HepG2 (cell line): Measurements from ENCODE around the gene DDAH2. TPM values are rescaled to one million over a fixed set of nuclear protein-coding genes. Genes with fewer than 3 reads are reported as not detected.
A peak's percentile ranks its signal among the peaks of the same experiment; 100 is the strongest.

Experiments used
- ELF3 ChIP-seq: IDR thresholded peaks from 2 replicates; pipeline ENCODE4 v1.6.1; 2016; ENCODE audit warnings: missing genetic modification reagents, missing compliant biosample characterization
- GLI4 ChIP-seq: sonication (generic); formaldehyde crosslinking; IDR thresholded peaks from 2 replicates; pipeline ENCODE4 v1.5.1; 2020; ENCODE audit warnings: missing genetic modification reagents, mild to moderate bottlenecking, moderate library complexity, borderline replicate concordance
- IKZF4 ChIP-seq: sonication (generic); formaldehyde crosslinking; IDR thresholded peaks from 2 replicates; pipeline ENCODE4 v1.5.1; 2020; ENCODE audit warnings: borderline replicate concordance, mild to moderate bottlenecking, low read depth, missing genetic modification reagents; ENCODE audit errors: not compliant biosample characterization
- MEIS1 ChIP-seq: sonication (generic); formaldehyde crosslinking; IDR thresholded peaks from 2 replicates; pipeline ENCODE4 v1.9.0; 2021; ENCODE audit warnings: mild to moderate bottlenecking, missing genetic modification reagents, moderate library complexity, borderline replicate concordance
- PAX8 ChIP-seq: sonication (generic); formaldehyde crosslinking; IDR thresholded peaks from 2 replicates; pipeline ENCODE4 v1.8.0; 2022; ENCODE audit warnings: mild to moderate bottlenecking, missing genetic modification reagents, borderline replicate concordance
- PHB2 ChIP-seq: fragments of 450-650 bp; IDR thresholded peaks from 2 replicates; pipeline ENCODE4 v1.6.1; 2018; ENCODE audit not compliant: partially characterized antibody
- REL ChIP-seq: sonication (generic); formaldehyde crosslinking; conservative IDR thresholded peaks from 2 replicates; pipeline ENCODE4 v1.8.0; 2022; ENCODE audit warnings: mild to moderate bottlenecking, missing genetic modification reagents, moderate library complexity
- SOX5 ChIP-seq: IDR thresholded peaks from 2 replicates; pipeline ENCODE4 v1.6.1; 2016; ENCODE audit warnings: borderline replicate concordance
- SP4 ChIP-seq: sonication (generic); formaldehyde crosslinking; IDR thresholded peaks from 2 replicates; pipeline ENCODE4 v1.8.1; 2023; ENCODE audit warnings: mild to moderate bottlenecking, missing genetic modification reagents
- SRF ChIP-seq: IDR thresholded peaks from 2 replicates; pipeline ENCODE4 v1.6.1; 2011; ENCODE audit warnings: mild to moderate bottlenecking, low read depth, low read length, moderate library complexity
- TOPORS ChIP-seq: sonication (generic); formaldehyde crosslinking; IDR thresholded peaks from 2 replicates; pipeline ENCODE4 v1.8.0; 2023; ENCODE audit warnings: mild to moderate bottlenecking, missing genetic modification reagents
- ZNF317 ChIP-seq: sonication (generic); formaldehyde crosslinking; IDR thresholded peaks from 2 replicates; pipeline ENCODE4 v1.5.0; 2020; ENCODE audit warnings: mild to moderate bottlenecking, missing genetic modification reagents
- ZNF431 ChIP-seq: sonication (generic); formaldehyde crosslinking; IDR thresholded peaks from 2 replicates; pipeline ENCODE4 v1.9.0; 2022; ENCODE audit warnings: missing genetic modification reagents, low read depth, mild to moderate bottlenecking, borderline replicate concordance
- ZNF543 ChIP-seq: sonication (generic); formaldehyde crosslinking; IDR thresholded peaks from 2 replicates; pipeline ENCODE4 v1.4.0; 2020; ENCODE audit warnings: mild to moderate bottlenecking, missing genetic modification reagents
- ZNF550 ChIP-seq: sonication (generic); formaldehyde crosslinking; IDR thresholded peaks from 2 replicates; pipeline ENCODE4 v1.4.0; 2020; ENCODE audit warnings: mild to moderate bottlenecking, missing genetic modification reagents, borderline replicate concordance
- ZNF766 ChIP-seq: sonication (generic); formaldehyde crosslinking; IDR thresholded peaks from 2 replicates; pipeline ENCODE4 v1.5.0; 2020; ENCODE audit warnings: missing genetic modification reagents, borderline replicate concordance
- ZNF776 ChIP-seq: sonication (generic); formaldehyde crosslinking; IDR thresholded peaks from 2 replicates; pipeline ENCODE4 v1.4.0; 2020; ENCODE audit warnings: mild to moderate bottlenecking, missing genetic modification reagents
- ZNF878 ChIP-seq: sonication (generic); formaldehyde crosslinking; IDR thresholded peaks from 2 replicates; pipeline ENCODE4 v1.8.1; 2023; ENCODE audit warnings: mild to moderate bottlenecking, missing genetic modification reagents, moderate library complexity
- polyA plus RNA-seq, 8 experiments: library from polyadenylated mRNA; depleted of rRNA in 3 of 8; stranded (reverse) in 7 of 8; unstranded in 1 of 8; fragments of >200 nt; fragmentation: Illumina TruSeq in 4 of 8; extraction: Trizol in 4 of 8; gene quantifications; 2 replicates each; pipeline versions ENCODE4 v1.2.1 to v1.2.3, GENCODE V29; 2011 to 2016; ENCODE audit warnings: low read depth in 4 of 8, missing spikeins in 1 of 8, mixed read lengths in 1 of 8; ENCODE audit not compliant: insufficient read depth in 1 of 8
- total RNA-seq, 5 experiments: library from RNA; depleted of rRNA; stranded (reverse); fragments of >200 nt; fragmentation: Illumina TruSeq; extraction: Trizol; gene quantifications; 2 replicates each; pipeline ENCODE4 v1.2.3, GENCODE V29; 2016; ENCODE audit warnings: low read depth in 1 of 5
- TF ChIP-seq, protein P1 (sequence below): sonication (generic); formaldehyde crosslinking; IDR thresholded peaks from 2 replicates; pipeline ENCODE4 v1.8.1; 2023; ENCODE audit warnings: mild to moderate bottlenecking, missing genetic modification reagents
- TF ChIP-seq, protein P2 (sequence below): sonication (generic); formaldehyde crosslinking; IDR thresholded peaks from 2 replicates; pipeline ENCODE4 v1.8.1; 2023; ENCODE audit warnings: mild to moderate bottlenecking, missing genetic modification reagents
- TF ChIP-seq, protein P3 (sequence below): IDR thresholded peaks from 2 replicates; pipeline ENCODE4 v1.6.1; 2016; ENCODE audit warnings: mild to moderate bottlenecking
- TF ChIP-seq, protein P4 (sequence below): sonication (generic); formaldehyde crosslinking; IDR thresholded peaks from 2 replicates; pipeline ENCODE4 v1.4.0; 2020; ENCODE audit warnings: missing genetic modification reagents
- TF ChIP-seq, protein P5 (sequence below): sonication (generic); formaldehyde crosslinking; IDR thresholded peaks from 2 replicates; pipeline ENCODE4 v1.4.0; 2020; ENCODE audit warnings: missing genetic modification reagents
- TF ChIP-seq, protein P6 (sequence below): sonication (generic); formaldehyde crosslinking; IDR thresholded peaks from 2 replicates; pipeline ENCODE4 v1.4.0; 2020; ENCODE audit warnings: low read depth, mild to moderate bottlenecking, missing genetic modification reagents

DDAH2 gene
- total and polyA plus RNA-seq, 2 of the 13 experiments (the other 11 are each of a cell fraction or from before 2014, with no cell fraction given) = 16.4 to 21.1 TPM

DNA sequence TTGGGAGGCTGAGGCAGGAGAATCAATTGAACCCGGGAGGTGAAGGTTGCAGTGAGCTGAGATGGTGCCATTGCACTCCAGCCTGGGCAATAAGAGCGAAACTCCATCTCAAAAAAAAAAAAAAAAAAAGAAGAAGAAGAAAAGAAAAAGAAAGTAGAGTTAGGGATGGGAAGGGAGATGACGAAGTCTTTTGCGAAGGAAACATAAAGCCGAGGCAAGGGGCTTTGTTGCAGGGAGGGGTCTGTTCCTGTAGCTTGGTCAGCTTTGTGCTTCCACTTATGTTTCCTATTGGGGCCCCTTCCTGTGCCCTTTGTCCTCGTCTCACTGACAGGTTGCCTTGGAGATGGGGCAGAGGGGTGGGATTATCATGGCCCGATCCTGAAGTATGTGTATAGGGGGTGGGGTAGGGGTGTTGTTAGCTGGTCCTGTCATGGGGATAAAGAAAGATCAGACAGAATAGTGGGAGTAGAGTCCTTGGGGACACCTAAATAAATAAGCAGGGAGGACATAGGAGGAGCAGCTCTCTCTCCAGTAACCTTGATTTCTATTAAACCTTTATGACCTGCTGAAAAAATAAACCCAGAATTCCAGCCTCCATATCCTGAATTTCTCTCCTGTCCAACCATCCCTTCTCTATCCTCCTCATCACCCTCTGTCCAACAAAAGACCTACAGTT, 8.4 kb upstream of the DDAH2 start (continued):
- no peak for TF ChIP-seq ZNF550 (CRISPR knock-in tag)
- peak; percentile 62; the same call in 1 of the 2 replicates for TF ChIP-seq ELF3 (CRISPR knock-in tag)
- TF ChIP-seq, protein P1, sequence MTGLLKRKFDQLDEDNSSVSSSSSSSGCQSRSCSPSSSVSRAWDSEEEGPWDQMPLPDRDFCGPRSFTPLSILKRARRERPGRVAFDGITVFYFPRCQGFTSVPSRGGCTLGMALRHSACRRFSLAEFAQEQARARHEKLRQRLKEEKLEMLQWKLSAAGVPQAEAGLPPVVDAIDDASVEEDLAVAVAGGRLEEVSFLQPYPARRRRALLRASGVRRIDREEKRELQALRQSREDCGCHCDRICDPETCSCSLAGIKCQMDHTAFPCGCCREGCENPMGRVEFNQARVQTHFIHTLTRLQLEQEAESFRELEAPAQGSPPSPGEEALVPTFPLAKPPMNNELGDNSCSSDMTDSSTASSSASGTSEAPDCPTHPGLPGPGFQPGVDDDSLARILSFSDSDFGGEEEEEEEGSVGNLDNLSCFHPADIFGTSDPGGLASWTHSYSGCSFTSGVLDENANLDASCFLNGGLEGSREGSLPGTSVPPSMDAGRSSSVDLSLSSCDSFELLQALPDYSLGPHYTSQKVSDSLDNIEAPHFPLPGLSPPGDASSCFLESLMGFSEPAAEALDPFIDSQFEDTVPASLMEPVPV = no peak
- TF ChIP-seq SP4 (CRISPR knock-in tag) = no peak; the same call in 1 of the 2 replicates
- TF ChIP-seq, protein P2, sequence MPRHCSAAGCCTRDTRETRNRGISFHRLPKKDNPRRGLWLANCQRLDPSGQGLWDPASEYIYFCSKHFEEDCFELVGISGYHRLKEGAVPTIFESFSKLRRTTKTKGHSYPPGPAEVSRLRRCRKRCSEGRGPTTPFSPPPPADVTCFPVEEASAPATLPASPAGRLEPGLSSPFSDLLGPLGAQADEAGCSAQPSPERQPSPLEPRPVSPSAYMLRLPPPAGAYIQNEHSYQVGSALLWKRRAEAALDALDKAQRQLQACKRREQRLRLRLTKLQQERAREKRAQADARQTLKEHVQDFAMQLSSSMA (CRISPR knock-in tag) = no peak
- TF ChIP-seq PHB2 = no peak
- peak; percentile 54; the same call in 1 of the 2 replicates for TF ChIP-seq ZNF878 (CRISPR knock-in tag)
- TF ChIP-seq SOX5 = peak; percentile 73; the same call in 1 of the 2 replicates
- TF ChIP-seq ZNF776 (CRISPR knock-in tag) = no peak
- TF ChIP-seq, protein P3, sequence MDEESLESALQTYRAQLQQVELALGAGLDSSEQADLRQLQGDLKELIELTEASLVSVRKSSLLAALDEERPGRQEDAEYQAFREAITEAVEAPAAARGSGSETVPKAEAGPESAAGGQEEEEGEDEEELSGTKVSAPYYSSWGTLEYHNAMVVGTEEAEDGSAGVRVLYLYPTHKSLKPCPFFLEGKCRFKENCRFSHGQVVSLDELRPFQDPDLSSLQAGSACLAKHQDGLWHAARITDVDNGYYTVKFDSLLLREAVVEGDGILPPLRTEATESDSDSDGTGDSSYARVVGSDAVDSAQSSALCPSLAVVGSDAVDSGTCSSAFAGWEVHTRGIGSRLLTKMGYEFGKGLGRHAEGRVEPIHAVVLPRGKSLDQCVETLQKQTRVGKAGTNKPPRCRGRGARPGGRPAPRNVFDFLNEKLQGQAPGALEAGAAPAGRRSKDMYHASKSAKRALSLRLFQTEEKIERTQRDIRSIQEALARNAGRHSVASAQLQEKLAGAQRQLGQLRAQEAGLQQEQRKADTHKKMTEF (CRISPR knock-in tag) = peak; percentile 50
- TF ChIP-seq, protein P4, sequence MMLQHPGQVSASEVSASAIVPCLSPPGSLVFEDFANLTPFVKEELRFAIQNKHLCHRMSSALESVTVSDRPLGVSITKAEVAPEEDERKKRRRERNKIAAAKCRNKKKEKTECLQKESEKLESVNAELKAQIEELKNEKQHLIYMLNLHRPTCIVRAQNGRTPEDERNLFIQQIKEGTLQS (CRISPR knock-in tag) = no peak; the same call in 1 of the 2 replicates
- TF ChIP-seq TOPORS = no peak
- TF ChIP-seq, protein P5, sequence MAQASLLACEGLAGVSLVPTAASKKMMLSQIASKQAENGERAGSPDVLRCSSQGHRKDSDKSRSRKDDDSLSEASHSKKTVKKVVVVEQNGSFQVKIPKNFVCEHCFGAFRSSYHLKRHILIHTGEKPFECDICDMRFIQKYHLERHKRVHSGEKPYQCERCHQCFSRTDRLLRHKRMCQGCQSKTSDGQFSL (CRISPR knock-in tag) = no peak; the same call in 1 of the 2 replicates
- peak; percentile 6; the same call in 1 of the 2 replicates for TF ChIP-seq SRF
- no peak; the same call in 1 of the 2 replicates for TF ChIP-seq REL (CRISPR knock-in tag)
- no peak for TF ChIP-seq ZNF317
- TF ChIP-seq MEIS1 (CRISPR knock-in tag) = peak; percentile 87; the same call in 1 of the 2 replicates
- 0 out of 2 replicates have a peak, but pooled peaks have one; percentile 3 for TF ChIP-seq ZNF543 (CRISPR knock-in tag)
- TF ChIP-seq ZNF766 (CRISPR knock-in tag) = no peak
- no peak for TF ChIP-seq GLI4 (CRISPR knock-in tag)
- TF ChIP-seq, protein P6, sequence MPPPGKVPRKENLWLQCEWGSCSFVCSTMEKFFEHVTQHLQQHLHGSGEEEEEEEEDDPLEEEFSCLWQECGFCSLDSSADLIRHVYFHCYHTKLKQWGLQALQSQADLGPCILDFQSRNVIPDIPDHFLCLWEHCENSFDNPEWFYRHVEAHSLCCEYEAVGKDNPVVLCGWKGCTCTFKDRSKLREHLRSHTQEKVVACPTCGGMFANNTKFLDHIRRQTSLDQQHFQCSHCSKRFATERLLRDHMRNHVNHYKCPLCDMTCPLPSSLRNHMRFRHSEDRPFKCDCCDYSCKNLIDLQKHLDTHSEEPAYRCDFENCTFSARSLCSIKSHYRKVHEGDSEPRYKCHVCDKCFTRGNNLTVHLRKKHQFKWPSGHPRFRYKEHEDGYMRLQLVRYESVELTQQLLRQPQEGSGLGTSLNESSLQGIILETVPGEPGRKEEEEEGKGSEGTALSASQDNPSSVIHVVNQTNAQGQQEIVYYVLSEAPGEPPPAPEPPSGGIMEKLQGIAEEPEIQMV (CRISPR knock-in tag) = no peak
- TF ChIP-seq PAX8 (CRISPR knock-in tag) = no peak
- TF ChIP-seq ZNF431 (CRISPR knock-in tag) = no peak; the same call in 1 of the 2 replicates
- no peak for TF ChIP-seq IKZF4 (CRISPR knock-in tag)
